Peyer's patch (tissue), 4 donors: ENCODE data around the gene DKKL1.

ENCODE experiments used
- POLR2A ChIP-seq, 2 donors: fragments of 450-650 bp; IDR thresholded peaks; one replicate each; pipeline ENCODE4 v1.5.1; 2017; ENCODE audit warnings: antibody characterized with exemption in 2 of 2, mild to moderate bottlenecking in 2 of 2, moderate library complexity in 2 of 2
- TF ChIP-seq, protein P1 (sequence below), 6 experiments: fragments of 450-650 bp in 4 of 6; fragments of 200-600 bp in 2 of 6; sonication (generic) in 1 of 6; IDR thresholded peaks; one replicate each; pipeline ENCODE4 v1.5.1; 2017 to 2019; ENCODE audit warnings: antibody characterized with exemption in 6 of 6, mild to moderate bottlenecking in 3 of 6, moderate library complexity in 1 of 6

DNA sequence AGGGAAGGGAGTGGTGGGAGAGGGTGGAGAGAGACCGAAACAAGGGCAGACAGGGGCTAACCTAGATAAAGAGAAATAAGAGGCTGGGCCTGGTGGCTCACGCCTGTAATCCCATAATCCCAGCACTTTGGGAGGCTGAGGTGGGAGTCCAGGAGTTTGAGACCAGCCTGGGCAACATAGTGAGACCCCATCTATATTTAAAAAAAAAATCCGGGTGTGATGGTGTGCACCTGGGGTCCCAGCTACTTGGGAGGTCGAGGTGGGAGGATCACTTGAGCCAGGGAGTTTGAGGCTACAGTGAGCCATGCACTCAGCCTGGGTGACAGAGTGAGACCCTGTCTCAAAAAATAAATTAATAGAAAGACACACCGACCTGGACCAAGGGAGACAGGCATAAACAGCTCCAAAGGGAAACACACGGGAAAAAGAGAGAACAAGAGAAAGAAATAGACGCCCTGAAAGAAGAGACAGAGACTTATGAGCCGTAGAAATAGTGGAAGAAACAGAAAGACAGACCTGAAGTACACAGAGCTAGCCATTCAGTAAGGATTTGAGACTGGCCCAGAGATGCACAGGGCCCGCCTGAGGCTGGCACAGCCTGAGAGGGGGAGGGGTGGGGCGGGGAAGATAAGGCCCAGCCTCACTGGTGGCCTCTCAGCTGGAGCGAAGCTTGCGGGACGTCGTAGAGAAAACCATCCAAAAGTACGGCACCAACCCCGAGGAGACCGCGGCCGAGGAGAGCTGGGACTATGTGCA, 26.2 kb upstream of the DKKL1 start:
- TF ChIP-seq, protein P1, sequence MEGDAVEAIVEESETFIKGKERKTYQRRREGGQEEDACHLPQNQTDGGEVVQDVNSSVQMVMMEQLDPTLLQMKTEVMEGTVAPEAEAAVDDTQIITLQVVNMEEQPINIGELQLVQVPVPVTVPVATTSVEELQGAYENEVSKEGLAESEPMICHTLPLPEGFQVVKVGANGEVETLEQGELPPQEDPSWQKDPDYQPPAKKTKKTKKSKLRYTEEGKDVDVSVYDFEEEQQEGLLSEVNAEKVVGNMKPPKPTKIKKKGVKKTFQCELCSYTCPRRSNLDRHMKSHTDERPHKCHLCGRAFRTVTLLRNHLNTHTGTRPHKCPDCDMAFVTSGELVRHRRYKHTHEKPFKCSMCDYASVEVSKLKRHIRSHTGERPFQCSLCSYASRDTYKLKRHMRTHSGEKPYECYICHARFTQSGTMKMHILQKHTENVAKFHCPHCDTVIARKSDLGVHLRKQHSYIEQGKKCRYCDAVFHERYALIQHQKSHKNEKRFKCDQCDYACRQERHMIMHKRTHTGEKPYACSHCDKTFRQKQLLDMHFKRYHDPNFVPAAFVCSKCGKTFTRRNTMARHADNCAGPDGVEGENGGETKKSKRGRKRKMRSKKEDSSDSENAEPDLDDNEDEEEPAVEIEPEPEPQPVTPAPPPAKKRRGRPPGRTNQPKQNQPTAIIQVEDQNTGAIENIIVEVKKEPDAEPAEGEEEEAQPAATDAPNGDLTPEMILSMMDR (IDR thresholded peaks at IDR 0.05) = no peak
- no peak for TF ChIP-seq POLR2A (IDR thresholded peaks at IDR 0.05)
